Muscle of arm (tissue), 14 donors: ENCODE data around the gene ZNF677. TPM values are rescaled to one million over a fixed set of nuclear protein-coding genes. Genes with fewer than 3 reads are reported as not detected.
"Not testable (repeated sequence)": the region's sequence is repeated elsewhere in the genome, so short reads cannot be mapped to it uniquely, and the experiment has no call there.

ENCODE experiments used
- DNase-seq: peaks from one replicate; pipeline ENCODE4 v3.0.0-alpha.2; 2013
- long read RNA-seq, 11 donors: transcript quantifications; one replicate each; lab custom pipeline, GENCODE V29; 2026
- polyA plus RNA-seq, 12 donors: library from polyadenylated mRNA; unstranded; fragments of 120-200 nt; gene quantifications; one replicate each; pipeline ENCODE4 v1.2.1, GENCODE V29; 2013; ENCODE audit not compliant: insufficient read length in 12 of 12

Gene ZNF677
- polyA plus RNA-seq = 10 to 100 TPM in 11 of 12 donors, not detected in 1; 24.1 to 42.6 (median 32.0) TPM
- long read RNA-seq, donor 1, transcript ZNF677-209 (1 exons, 3,207 nt) = major isoform, 12 of 26 reads
- long read RNA-seq, donor 1, partial matches to known transcripts = 5 of 26 reads
- long read RNA-seq, donor 1, other reads (novel, unspliced or antisense) = 0 of 26 reads
- long read RNA-seq, donor 2, transcript ZNF677-209 (1 exons, 3,207 nt) = major isoform, 9 of 19 reads
- long read RNA-seq, donor 2, transcript ZNF677-207 (5 exons, 701 nt) = minor isoform, 5 of 19 reads
- long read RNA-seq, donor 2, partial matches to known transcripts = 0 of 19 reads
- long read RNA-seq, donor 2, other reads (novel, unspliced or antisense) = 0 of 19 reads
- long read RNA-seq, donor 3, transcript ZNF677-209 (1 exons, 3,207 nt) = major isoform, 6 of 13 reads
- long read RNA-seq, donor 3, partial matches to known transcripts = 0 of 13 reads
- long read RNA-seq, donor 3, other reads (novel, unspliced or antisense) = 0 of 13 reads
- long read RNA-seq, donor 4, partial matches to known transcripts = 0 of 5 reads
- long read RNA-seq, donor 4, other reads (novel, unspliced or antisense) = 0 of 5 reads
- long read RNA-seq, donor 5, transcript ZNF677-211 (4 exons, 719 nt) = minor isoform, 6 of 19 reads
- long read RNA-seq, donor 5, transcript ZNF677-209 (1 exons, 3,207 nt) = major isoform, 7 of 19 reads
- long read RNA-seq, donor 5, partial matches to known transcripts = 0 of 19 reads
- long read RNA-seq, donor 5, other reads (novel, unspliced or antisense) = 0 of 19 reads
- long read RNA-seq, donor 6, transcript ZNF677-209 (1 exons, 3,207 nt) = major isoform, 5 of 14 reads
- long read RNA-seq, donor 6, partial matches to known transcripts = 0 of 14 reads
- long read RNA-seq, donor 6, other reads (novel, unspliced or antisense) = 0 of 14 reads
- long read RNA-seq, donor 7, transcript ZNF677-209 (1 exons, 3,207 nt) = major isoform, 5 of 9 reads
- long read RNA-seq, donor 7, partial matches to known transcripts = 0 of 9 reads
- long read RNA-seq, donor 7, other reads (novel, unspliced or antisense) = 0 of 9 reads
- long read RNA-seq, donor 8, transcript ZNF677-209 (1 exons, 3,207 nt) = major isoform, 5 of 15 reads
- long read RNA-seq, donor 8, partial matches to known transcripts = 0 of 15 reads
- long read RNA-seq, donor 8, other reads (novel, unspliced or antisense) = 0 of 15 reads
- long read RNA-seq, donor 9, partial matches to known transcripts = 0 of 6 reads
- long read RNA-seq, donor 9, other reads (novel, unspliced or antisense) = 0 of 6 reads
- long read RNA-seq, donor 10, partial matches to known transcripts = 0 of 11 reads
- long read RNA-seq, donor 10, other reads (novel, unspliced or antisense) = 0 of 11 reads
- long read RNA-seq, donor 11, transcript ZNF677-209 (1 exons, 3,207 nt) = major isoform, 8 of 17 reads
- long read RNA-seq, donor 11, partial matches to known transcripts = 0 of 17 reads
- long read RNA-seq, donor 11, other reads (novel, unspliced or antisense) = 0 of 17 reads

DNA sequence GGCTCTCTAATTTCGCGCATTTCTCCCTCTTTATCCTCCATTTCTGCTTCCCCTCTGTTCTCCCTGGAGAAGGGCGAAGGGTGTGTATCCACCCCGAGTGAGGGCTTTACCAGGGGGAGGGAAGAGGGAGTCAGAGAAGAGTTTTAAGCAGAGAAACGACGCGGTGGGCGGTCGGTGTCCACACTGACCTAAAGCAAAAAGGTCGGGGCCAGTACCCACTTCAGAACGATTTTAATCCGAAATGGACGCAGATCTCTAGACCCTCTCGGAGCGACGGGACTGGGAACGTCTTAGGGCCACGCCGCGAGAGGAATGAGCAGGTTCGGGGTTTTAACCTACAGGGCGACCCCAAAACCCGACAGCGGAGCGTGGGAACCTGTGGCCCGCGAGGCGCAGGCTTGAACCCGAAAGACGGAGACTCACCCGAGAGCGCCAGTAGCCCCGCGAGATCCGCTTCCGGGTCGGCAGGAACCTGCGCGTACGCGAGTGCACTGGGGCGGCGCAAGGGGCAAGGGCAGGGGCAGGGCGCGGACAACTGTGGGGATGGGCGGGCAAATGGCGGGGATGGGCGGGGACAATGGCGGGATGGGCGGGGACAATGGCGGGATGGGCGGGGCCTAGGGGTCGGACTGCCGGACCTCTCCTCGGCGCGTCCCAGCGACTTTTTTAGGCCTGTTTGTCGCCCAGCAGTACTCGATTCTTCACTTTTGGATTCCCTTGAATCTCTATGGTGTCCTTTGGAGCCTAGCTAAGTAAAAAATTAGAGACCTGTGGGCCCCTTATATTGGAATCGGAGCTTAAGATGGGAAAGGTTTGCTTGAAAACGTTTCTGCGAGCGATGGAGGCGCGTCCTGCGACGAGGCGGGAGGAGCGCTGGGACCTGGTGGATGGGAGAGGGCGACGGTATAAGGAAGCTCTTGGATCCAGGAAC is at the start of gene ZNF677:
Gene ZNF677 (minus strand): TSS at position 463 of the 931 bp plus-strand sequence. CDS start 3,323 bp downstream, outside the sequence.
- peak; percentile 89 for DNase-seq

DNA sequence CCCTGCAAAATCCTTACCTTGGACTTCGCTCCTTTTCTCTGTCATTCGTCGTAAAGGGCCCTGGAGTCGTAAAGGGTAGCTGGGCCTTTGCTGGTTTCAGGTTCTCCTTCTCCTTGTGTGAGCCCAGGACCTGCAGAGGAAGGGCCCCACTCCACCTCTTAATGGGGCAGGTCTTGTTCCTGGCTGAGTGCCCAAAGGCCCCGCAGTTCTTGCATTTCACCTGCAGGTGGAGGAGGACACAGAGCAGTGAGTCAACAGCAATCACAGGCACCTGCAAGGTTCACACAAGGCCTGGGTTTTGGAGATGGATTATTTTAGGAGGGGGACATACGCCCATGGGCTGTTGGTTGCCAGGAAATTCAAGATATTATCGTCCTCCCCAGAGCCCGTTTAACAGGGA is 46.7 kb upstream of the ZNF677 start:
- not testable (repeated sequence) for DNase-seq

DNA sequence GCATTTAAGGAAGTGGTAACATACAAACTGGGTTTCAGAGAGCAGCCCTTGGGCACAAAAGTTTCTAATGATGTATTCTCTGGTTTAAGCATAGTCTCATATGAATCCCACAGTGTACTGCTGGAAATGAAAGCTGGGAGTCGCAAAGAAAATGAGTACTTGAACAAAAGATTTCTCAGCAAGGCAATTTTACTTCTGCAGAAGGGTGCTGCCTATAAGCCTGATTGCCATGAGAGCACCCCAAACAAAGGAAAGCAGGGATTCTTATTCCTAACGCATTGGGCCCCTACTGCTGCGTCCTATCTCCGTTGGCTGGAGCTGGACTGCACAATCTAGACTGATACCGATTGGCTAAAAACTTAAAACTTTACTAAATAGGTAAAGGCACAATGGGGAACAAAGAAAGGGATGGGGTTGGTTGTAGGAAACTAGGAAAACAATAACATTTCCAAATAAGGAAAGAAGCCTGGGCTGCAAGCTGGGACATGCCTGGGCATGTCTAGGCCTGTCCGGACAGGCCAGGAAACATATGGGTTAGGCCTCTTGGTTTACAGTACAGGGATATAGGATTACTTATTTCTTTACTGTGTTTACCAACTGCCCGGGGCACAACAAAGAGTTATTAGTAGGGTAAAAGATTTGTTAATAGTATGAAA is 40.2 kb upstream of the ZNF677 start:
- no peak for DNase-seq

DNA sequence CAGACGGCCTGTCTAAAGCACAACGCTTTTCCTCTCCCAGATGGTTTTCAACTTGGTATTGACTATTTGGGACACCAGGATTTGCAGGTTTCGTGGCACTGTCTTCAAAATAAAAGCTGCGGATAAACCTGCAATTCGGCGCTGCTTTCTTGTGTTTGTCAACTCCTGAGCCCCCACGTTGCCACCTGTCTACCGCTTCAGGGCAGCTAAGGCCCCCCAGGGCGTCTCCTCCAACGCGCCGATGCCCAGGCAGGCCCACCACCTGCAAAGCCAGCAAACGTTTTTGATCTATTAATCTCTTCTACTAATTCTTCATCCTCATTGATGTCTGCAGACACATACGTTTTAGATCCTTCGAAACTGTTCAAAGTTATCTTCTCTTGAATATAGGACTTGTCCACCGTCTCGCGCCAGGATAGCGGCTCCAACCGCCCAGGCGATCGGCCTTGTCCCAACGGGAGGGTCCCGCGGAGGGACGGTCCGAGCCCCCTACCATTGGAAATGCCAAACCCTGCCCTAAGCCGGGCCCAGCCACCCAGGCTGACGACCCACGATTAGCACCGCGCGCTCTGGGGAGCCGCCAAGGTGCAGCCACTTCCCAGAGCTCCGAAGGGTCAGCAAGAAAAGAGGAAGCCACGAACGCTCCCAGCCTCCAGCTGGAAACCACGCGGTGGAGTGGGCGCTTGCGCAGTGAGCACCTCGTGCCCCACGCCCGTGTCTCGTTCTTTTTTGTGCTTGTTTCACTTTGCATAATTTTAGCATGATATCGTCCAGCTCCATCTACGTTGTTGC is 36.3 kb upstream of the ZNF677 start:
- no peak for DNase-seq

DNA sequence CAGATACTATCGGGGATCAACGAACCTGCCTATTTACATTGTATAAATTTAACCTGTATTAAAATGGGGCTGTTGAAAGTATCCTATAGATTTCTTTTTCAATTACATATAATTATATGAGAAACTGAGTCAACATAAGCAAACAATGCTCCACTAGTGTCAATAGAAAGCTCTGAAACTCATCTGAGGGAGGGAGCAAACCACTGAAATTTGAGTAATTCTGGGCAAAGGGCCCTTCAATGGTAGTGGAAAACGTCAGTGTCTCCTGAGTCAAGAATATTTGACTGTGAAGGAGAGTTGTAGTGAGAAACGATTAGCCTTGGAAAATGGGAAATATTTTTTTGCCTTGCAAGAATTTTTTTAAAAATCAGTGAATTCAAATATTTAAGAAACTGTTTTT is 30.4 kb upstream of the ZNF677 start:
- DNase-seq = no peak

DNA sequence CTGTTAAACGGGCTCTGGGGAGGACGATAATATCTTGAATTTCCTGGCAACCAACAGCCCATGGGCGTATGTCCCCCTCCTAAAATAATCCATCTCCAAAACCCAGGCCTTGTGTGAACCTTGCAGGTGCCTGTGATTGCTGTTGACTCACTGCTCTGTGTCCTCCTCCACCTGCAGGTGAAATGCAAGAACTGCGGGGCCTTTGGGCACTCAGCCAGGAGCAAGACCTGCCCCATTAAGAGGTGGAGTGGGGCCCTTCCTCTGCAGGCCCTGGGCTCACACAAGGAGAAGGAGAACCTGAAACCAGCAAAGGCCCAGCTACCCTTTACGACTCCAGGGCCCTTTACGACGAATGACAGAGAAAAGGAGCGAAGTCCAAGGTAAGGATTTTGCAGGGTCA is 27.3 kb upstream of the ZNF677 start:
- not testable (repeated sequence) for DNase-seq

DNA sequence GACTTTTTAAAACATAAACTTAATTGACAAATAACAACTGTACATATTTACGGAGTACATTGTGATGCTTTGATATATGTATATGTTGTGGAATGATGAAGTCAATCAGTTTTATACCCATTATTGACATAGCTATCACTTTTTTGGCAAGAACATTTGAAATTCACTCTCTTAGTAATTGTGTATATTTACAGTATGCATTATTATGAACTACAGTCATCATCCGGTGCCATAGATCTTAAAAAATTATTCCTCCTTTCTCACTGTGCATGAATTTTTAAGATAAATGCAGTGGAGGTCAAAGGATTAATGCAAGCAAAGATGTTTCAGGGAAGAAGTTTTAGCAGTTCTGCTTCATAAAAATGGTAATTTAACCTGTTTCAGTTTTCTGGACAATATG is 20.8 kb upstream of the ZNF677 start:
- DNase-seq = no peak

DNA sequence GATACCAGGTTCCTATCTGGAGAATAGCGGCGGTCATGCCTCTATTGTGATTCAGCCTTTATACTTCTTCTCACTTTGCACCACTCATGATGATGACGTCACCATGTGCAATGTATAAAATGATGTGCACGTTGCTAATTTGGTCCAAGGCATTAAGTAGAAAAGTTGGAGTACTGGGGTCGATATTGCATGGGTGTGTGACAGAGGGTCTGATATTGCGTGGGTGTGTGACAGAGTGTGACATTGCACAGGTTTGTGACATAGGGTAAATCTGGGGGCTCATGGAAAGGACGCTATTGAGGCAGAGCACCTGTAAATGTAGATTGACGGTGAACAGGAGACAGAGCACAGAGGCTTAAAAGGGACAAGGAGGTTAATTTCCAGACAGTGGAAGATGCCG is 17.4 kb upstream of the ZNF677 start:
- no peak for DNase-seq

DNA sequence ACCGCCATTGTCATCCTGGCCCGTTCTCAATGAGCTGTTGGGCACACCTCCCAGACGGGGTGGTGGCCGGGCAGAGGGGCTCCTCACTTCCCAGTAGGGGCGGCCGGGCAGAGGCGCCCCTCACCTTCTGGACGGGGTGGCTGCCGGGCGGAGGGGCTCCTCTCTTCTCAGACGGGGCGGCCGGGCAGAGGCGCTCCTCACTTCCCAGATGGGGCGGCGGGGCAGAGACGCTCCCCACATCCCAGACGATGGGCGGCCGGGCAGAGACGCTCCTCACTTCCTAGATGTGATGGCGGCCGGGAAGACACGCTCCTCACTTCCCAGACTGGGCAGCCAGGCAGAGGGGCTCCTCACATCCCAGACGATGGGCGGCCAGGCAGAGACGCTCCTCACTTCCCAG is 15.2 kb upstream of the ZNF677 start:
- not testable (repeated sequence) for DNase-seq

DNA sequence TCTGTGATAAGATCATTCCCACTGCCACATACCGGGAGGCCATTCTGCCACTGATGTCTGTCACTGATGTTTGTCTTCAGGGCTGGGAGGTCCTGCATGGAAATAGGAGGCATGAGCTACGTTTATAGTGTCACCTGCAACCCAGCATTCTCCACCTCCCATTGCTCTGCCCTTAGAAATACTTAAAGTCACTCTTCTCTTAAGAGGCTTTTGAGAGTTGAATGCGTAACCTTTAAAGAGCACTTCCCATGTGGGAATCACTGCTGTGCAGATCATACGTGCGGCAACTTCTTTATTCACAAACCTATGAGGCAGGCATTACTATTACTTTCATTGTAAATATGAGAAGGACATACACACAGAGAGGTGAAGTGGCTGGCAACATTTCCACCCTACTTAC is 12.9 kb upstream of the ZNF677 start, which contains the start of gene VN1R4:
Gene VN1R4 (minus strand): TSS at position 101 of the 400 bp plus-strand sequence. CDS start 58 bp downstream, at position 43.
- not testable (repeated sequence) for DNase-seq

DNA sequence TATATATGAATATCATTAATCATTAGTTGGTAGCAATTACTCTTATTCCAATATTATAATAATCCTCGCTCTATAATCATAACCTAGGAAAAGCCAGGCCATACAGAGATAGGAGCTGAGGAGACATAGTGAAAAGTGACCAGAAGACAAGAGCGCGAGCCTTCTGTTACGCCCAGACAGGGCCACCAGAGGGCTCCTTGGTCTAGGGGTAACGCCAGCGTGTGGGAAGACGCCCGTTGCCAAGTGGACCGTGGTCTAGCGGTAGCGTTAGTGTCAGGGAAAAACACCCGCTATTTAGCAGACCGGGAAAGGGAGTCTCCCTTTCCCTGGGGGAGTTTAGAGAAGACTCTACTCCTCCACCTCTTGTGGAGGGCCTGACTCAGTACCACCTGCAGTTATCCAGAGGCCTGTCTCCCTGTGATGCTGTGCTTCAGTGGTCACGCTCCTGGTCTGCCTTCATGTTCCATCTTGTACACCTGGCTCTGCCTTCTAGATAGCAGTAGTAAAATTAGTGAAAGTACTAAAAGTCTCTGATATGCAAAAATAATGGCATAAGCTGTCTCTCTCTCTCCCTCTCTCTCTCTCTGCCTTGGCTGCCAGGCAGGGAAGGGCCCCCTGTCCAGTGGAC is 3.2 kb upstream of the ZNF677 start, which contains the start of gene VN1R2:
Gene VN1R2 (plus strand): TSS at position 578 of the 628 bp plus-strand sequence. CDS start 84 bp downstream, outside the sequence.
- not testable (repeated sequence) for DNase-seq

DNA sequence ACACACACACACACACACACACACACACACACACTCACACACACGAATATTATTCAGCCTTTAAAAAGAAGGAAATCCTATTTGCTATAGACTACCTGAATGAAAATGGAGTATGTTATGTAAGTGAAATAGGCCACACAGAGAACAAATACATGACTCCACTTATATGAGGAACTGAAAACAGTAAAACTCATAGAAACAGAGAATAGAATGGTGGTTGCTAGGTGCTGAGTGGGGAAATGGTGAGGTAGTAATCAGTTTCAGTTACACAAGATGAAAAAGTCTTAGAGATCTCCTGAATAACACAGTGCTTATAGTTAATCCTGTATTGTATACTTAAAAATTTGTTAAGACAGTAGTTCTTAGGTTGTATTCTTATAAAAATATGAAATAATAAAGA is 8.2 kb downstream of the ZNF677 start:
- DNase-seq = no peak

DNA sequence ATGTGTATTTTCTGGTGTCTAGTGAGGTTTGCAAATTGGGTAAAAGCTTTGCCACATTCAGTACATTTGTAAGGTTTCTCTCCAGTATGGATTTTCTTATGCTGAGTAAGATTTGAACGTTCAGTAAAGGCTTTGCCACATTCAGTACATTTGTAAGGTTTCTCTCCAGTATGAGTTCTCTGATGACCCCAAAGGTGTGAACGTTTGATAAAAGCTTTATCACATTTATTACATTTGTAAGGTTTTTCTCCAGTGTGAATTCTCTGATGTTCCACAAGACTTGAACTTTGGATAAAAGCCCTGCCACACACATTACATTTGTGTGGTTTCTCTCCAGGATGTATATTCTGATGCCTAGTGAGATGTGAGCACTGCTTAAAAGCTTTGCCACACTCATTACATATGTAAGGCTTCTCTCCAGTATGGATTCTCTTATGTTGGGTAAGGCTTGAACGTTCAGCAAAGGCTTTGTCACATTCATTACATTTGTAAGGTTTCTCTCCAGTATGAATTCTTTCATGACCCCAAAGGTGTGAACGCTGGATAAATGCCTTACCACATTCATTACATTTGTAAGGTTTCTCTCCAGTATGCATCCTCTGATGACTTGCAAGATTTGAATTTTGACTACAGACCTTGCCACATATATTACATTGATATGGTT is 17.4 kb downstream of the ZNF677 start:
- no peak for DNase-seq

DNA sequence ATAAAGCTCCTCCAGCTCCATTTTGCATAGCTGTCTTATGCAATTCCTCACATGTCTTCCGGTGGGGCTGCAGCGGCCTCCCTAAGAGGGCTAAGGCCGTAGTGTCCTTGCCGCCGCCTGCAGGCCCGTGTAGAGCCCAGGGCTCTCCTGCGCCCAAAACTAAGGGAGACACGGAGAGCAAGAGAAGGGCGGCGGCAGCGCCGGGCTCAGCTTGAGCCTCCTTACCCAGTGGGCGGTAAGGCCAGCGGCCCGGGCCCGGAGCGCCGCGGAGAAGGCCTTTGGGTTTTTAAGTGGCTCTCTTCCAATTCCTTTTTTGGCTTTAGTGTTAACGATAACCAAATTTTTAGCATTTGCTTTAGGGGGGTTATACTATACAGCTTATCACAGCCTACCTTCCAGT is 30.1 kb downstream of the ZNF677 start:
- no peak for DNase-seq

DNA sequence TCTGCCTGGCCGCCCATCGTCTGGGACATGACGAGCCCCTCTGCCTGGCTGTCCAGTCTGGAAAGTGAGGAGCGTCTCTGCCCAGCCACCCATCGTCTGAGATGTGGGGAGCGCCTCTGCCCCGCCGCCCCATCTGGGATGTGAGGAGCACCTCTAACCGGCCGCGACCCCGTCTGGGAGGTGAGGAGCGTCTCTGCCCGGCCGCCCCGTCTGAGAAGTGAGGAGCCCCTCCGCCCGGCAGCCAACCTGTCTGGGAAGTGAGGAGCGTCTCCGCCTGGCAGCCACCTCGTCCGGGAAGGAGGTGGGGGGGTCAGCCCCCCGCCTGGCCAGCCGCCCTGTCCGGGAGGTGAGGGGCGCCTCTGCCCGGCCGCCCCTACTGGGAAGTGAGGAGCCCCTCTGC is 32.0 kb downstream of the ZNF677 start:
- not testable (repeated sequence) for DNase-seq

DNA sequence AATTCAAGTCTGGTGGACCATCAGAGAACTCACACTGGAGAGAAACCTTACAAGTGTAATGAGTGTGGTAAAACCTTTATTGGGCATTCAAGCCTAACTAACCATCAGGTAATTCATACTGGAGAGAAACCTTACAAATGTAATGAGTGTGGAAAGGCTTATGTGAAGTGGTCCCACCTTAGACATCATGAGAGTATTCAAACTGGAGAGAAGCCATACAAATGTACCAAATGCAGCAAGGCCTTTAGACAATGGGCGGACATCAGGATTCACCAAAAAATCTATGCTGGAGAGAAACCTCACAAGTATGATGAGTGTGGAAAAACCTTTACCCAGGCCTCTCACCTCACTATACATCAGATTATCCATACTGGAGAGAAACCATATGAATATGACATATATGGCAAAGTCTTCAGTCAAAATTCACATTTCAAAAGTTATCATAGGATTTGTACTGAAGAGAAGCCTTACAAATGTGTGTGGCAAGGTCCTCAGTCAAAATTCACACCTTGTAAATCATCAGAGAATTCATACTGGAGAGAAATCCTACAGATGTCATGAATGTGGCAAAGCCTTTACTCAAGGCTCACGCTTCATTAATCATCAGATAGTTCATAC is 41.9 kb downstream of the ZNF677 start:
- DNase-seq = no peak

DNA sequence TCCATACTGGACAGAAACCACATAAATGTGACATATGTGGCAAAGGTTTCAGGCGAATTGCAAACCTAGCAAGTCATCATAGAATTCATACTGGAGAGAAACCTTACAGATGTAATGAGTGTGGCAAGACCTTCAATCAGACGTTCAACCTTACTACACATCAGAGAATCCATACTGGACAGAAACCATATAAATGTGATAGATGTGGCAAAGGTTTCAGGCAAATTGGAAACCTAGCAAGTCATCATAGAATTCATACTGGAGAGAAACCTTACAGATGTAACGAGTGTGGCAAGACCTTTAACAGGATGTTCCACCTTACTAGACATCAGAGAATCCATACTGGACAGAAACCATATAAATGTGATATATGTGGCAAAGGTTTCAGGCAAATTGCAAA is 43.1 kb downstream of the ZNF677 start:
- not testable (repeated sequence) for DNase-seq
